Measurements from ENCODE around the gene ZFAND5.

Gene ZFAND5

GRCh38 chr9:72364679-72365524 is at the start of gene ZFAND5:
ZFAND5 (minus strand) TSS chr9:72365208; CDS start chr9:72360778, 4,430 bp downstream.
- peak; percentile 97 to 98 for DNase-seq

- no peak for DNase-seq
These were observed 47.6 kb upstream of the ZFAND5 start for GRCh38 chr9:72412483-72413040.

- no peak for DNase-seq
These were observed 45.2 kb upstream of the ZFAND5 start for GRCh38 chr9:72410214-72410613.

DNA sequence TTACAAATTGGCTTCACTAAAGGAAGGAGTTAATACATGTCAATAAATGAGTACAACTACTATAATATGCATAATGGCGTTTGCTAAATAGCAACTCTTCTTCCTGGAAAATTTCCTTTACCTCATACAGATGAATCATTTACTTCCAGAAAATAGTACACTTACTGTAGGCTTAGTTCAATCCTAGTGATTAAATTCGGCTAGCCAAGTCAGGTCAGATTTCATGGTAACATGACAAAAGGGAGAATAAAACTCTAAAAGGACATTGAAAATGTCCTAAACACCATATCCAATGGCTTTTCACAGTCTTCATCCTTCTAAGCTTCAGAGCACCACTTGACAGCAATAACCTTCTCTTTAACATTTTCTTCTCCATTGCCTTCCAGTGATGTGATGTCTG is 42.1 kb upstream of the ZFAND5 start:
- DNase-seq, result no peak

DNA sequence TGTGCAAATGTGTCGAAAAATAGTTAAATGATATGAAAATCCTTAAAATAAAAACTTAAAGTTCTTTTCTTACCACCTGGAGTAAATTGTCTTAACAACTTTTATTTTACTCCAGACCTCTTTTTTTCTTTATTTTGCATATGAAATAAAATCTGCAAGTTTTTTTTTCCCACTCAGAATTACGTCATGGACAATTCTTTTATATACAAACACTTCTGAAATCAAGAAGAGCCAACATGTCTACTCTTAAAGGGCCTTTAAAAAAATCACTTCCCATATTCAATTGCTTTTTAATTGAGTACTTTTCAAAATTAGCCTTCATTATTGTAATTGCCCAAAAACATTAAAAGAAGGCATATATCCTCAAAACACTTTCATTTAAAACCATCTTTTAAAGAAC is 37.7 kb upstream of the ZFAND5 start:
- DNase-seq, result no peak

GRCh38 chr9:72401396-72401795 is 36.4 kb upstream of the ZFAND5 start:
- no peak for DNase-seq

DNA sequence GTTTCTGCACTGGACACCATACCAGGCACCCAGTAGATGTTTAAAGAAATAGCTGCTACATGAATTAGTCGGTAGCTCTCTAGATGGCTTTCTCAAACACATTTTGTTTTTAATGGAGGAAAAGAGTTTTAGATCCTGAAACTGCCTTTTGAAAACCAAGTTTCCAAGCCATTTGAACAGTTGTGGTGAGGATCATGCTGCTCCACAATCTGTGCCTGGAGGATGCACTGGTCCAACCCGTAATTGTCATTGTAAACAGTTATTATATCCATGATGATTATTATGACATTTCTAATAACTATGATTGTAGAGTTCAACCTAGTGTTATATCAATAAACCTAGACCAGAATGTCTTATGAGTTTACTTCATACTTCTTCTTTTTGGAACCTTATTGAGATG is 35.9 kb upstream of the ZFAND5 start:
- DNase-seq, result peak in 1 of 2 experiments; percentile 41

DNA sequence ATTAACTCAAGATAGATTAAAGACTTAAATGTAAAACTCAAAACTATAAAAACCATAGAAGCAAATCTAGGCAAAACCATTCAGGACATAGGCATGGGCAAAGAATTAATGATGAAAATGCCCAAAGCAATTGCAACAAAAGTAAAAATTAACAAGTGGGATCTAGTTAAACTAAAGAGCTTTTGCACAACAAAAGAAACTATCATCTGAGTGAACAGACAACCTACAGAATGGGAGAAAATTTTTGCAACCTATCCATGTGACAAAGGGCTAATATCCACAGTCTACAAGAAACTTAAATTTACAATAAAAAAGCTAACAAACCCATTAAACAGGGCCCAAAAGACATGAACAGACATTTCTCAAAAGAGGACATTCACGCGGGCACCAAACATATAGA is 34.4 kb upstream of the ZFAND5 start:
- DNase-seq, result no peak

GRCh38 chr9:72396247-72397091 is 31.5 kb upstream of the ZFAND5 start:
- DNase-seq, result no peak

DNA sequence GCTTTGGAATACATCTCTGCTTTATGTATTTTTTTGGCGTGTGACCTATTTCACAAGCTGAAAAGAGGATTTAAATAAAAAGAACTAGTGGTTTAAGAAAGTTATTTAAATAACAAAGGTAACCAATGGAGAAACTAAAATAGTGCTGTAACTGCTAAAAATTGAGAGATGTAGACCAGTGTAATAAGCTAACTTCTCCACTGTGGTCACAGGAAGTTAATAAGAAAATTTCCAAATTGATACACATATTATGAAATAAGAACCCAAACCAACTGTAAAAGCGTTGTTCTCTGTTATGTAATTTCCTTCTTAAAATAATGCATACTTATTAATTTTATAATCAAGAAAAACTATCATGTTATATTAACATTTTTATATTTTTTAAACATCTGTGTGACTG is 29.1 kb upstream of the ZFAND5 start:
- DNase-seq, result no peak

DNA sequence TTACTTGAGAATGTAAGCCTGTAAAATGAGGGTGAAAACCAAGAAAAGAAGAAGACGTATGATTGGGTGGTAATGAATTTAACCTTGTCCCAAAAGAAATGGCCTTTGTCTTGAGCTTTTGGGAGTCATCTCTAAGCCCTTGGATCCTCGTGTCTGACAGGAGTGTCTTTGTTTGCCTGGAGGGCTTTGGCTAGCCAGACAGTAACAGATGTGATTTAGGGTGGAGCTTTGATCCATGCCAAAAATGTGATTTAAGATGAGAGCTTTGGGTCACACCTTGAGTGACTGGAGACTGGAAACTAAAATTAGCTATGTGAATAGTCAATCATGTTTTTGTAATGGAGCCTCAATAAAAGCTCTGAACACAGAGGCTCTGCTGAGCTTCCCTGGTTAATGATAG is 25.9 kb upstream of the ZFAND5 start:
- DNase-seq, result no peak

DNA sequence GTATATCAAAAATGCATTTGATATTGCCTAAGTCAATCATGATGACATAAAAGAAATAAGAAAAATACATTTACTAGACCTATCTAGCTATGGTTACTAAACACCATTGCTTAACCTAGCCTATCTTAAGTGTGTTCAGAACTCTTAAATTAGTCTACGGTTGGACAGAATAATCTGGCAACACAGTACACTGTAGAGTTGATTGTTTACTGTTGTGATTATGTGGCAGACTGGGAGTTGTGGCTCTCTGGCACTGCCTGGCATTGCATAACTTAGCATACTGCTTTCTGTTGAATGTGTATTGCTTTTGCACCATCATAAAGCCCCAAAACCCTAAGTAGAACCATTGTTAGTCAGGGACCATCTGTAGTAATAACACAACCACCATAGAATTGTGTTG is 21.2 kb upstream of the ZFAND5 start:
- DNase-seq, result no peak

- DNase-seq, result no peak
These were observed 19.9 kb upstream of the ZFAND5 start for GRCh38 chr9:72384710-72385485.

DNA sequence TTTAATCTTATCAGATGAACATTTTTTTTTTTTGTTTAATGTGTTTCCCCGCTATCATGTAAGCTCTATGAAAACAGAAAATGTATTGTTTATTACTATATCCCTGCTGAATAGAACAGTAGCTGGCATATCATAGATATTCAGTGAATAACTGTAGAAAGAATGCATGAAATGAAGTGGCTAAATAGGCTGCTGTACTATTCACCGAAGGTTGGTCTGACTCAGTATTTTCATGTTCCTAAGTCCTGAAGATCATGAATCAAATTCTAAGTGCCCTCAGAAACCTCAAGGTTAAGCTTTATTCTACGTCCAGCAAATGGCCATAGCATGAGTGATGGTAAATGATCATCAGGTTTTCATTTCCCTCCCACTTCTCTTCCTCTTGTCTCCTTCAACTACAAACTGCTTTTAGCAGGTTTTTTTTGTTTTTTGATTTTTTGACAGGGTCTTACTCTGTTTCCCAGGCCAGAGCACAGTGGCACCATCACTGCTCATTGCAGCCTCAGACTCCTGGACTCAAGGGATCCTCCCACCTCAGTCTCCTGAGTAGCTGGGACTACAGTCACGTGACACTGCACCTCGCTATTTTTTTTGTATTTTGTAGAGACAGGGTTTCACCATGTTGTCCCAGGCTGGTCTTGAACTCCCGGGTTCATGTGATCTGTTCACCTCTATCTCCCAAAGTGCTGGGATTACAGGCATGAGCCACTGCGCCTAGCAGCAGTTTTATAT is 19.1 kb upstream of the ZFAND5 start:
- DNase-seq, result no peak

DNA sequence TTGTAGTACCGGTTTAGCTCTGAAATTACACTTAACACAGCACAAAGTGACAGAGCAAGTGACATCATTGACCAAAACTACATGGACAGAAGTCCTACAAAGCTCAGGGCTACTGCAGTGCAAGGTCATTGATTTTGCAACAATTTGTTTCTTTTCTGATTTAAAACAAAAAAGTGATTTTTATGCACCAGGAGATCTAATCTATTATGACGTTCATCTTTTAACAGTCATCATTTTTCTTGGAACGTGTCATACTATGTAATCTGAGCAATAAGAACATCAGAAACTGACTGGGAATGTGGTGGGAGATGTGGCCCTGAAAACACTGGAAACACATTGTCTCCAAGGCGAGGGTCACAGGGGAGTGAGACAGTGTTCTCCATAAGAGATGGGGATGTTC is 17.4 kb upstream of the ZFAND5 start:
- no peak for DNase-seq

DNA sequence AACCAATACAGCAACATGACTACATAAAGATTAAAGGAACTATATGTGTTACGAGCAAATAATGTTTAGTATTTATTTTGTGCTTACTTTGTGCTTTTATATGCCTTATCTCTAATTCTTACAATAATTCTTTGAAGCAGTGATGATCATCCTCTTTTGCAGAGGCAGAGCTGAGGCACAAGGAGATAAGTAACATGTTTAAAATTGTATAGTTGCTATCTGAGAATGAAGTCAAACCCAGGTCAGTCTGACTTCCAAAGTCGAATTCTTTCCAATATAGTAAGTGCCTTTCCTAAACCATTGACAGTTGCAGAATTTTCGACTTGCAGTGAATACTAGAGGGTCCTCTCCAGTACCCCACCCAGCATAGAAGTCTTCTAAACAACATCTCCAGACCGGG is 12.0 kb upstream of the ZFAND5 start:
- DNase-seq, result no peak

- no peak for DNase-seq
These were observed 6.1 kb upstream of the ZFAND5 start for GRCh38 chr9:72371151-72371550.

DNA sequence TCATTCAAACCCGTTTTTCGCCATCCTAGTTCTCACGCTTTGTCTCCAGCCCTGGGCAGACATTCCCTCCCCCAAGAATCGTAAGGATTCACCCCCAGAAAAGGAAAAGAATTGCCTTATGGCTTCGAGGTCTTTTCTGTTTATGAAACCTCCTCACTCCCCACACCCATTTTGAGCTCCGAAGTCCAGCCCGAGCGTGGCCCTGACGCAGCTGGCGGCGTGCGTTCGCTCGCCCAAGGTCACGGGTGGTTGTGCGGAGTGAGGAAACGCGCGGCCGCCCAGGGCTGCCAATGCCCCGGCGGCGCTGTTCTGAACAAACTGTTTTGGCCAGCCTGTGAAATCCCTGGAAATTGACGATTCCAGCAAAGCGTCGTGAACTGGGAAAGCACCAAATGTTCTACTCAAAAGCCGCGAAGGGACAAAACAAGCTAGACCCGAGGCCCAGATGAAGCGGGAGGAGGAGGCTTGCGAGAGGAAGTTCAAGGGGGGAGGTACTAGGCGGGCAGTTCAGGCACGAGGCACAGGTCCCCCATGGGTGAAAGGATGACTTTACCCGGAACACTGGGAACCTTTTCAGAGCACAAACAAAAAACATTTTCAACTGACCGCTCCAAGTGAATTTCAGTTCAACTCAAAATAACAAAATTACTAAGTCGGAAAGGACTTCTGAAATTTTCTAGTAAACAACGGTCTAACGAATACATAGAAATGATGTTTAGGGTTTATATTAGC is 683 bp upstream of the ZFAND5 start:
- DNase-seq, result peak in 1 of 2 experiments; percentile 66

- DNase-seq, result no peak
These were observed 915 bp downstream of the ZFAND5 start for GRCh38 chr9:72363908-72364678.

DNA sequence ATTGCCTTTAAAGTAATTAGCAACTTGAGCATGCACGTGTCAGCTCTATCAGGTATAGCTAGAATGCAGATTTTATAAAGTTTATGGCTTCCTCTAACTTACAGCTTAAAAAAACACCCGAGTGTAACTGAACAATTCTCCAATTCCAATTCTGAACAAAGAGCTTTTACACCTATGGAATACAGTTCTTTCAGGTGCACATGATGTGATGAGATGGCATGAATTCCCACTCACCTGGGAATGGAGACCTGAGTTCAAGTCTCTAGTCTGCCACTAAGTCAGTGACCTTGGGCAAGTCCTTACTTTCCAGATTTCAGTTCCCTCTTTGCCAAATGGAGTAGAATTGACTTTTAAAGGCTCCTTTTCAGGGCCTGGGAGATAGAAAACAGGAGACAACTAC is 1.8 kb downstream of the ZFAND5 start:
- DNase-seq, result no peak
